Lower leg skin (tissue), 4 donors: Measurements from ENCODE around the gene MAFG. TPM values are rescaled to one million over a fixed set of nuclear protein-coding genes. Genes with fewer than 3 reads are reported as not detected.

Source experiments
- DNase-seq, 2 donors: peaks; one replicate each; pipeline ENCODE4 v3.0.0-alpha.2; 2019; ENCODE audit warnings: low spot score in 2 of 2
- H3K4me3 ChIP-seq: fragments of 200-600 bp; sonication (generic); 2 replicates; pipeline ENCODE4 v1.5.1; 2017; ENCODE audit warnings: mild to moderate bottlenecking, low read depth; ENCODE audit not compliant: poor library complexity, severe bottlenecking
- POLR2A ChIP-seq, 2 donors: fragments of 450-650 bp; IDR thresholded peaks; one replicate each; pipeline ENCODE4 v1.6.1; 2016 to 2017; ENCODE audit warnings: antibody characterized with exemption in 2 of 2, mild to moderate bottlenecking in 1 of 2, moderate library complexity in 1 of 2
- WGBS, 2 donors: methylation state at CpG; one replicate each; pipeline ENCODE4 v1.1.5; 2018; 5-methylcytosine and 5-hydroxymethylcytosine counted together
- intact Hi-C: fragments of 100-400 bp; cut with DNase I; formaldehyde crosslinking; loops from one replicate; pipeline ENCODE4 v1.15.0; 2023; ENCODE audit warnings: low total_unique reads
- total RNA-seq, 4 donors: library from RNA; depleted of rRNA; stranded (reverse); fragments of >200 nt; gene quantifications; one replicate each; pipeline ENCODE4 v1.1.0, GENCODE V29; 2016
- TF ChIP-seq, protein P1 (sequence below), 3 donors: fragments of 450-650 bp; IDR thresholded peaks; one replicate each; pipeline ENCODE4 v1.5.1; 2016; ENCODE audit warnings: antibody characterized with exemption in 3 of 3, mild to moderate bottlenecking in 3 of 3, moderate library complexity in 2 of 3

The MAFG gene
- total RNA-seq, 4 donors from 2014 or later = 17.4 to 23.2 (median 19.7) TPM

DNA sequence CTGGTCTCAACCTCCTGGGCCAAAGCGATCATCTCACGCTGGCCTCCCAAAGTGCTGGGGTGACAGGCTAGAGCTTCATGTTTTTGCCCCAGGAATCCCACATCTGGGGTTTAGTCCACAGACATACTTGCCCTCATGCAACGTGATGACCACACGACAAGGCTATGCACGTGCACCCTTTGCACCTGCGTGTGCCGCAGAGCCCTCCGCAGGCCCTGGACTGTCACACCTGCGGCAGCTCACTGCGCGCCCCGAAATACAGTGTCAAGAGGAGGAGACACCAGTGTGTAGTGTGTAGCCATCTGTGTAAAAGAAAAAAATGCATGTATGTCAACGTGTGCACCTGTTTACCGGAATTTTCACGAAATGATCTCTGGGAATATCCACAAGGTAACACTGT lies 23.0 kb upstream of the MAFG start:
- intact Hi-C loops = no loop called here
- no peak overlapping the region for H3K4me3 ChIP-seq
- DNase-seq = no peak
- TF ChIP-seq POLR2A (IDR thresholded peaks at IDR 0.05) = no peak
- TF ChIP-seq, protein P1, sequence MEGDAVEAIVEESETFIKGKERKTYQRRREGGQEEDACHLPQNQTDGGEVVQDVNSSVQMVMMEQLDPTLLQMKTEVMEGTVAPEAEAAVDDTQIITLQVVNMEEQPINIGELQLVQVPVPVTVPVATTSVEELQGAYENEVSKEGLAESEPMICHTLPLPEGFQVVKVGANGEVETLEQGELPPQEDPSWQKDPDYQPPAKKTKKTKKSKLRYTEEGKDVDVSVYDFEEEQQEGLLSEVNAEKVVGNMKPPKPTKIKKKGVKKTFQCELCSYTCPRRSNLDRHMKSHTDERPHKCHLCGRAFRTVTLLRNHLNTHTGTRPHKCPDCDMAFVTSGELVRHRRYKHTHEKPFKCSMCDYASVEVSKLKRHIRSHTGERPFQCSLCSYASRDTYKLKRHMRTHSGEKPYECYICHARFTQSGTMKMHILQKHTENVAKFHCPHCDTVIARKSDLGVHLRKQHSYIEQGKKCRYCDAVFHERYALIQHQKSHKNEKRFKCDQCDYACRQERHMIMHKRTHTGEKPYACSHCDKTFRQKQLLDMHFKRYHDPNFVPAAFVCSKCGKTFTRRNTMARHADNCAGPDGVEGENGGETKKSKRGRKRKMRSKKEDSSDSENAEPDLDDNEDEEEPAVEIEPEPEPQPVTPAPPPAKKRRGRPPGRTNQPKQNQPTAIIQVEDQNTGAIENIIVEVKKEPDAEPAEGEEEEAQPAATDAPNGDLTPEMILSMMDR (IDR thresholded peaks at IDR 0.05) = no peak
- 87% methylated on average over 14 to 15 of the region's 15 CpGs for WGBS, 2 donors

DNA sequence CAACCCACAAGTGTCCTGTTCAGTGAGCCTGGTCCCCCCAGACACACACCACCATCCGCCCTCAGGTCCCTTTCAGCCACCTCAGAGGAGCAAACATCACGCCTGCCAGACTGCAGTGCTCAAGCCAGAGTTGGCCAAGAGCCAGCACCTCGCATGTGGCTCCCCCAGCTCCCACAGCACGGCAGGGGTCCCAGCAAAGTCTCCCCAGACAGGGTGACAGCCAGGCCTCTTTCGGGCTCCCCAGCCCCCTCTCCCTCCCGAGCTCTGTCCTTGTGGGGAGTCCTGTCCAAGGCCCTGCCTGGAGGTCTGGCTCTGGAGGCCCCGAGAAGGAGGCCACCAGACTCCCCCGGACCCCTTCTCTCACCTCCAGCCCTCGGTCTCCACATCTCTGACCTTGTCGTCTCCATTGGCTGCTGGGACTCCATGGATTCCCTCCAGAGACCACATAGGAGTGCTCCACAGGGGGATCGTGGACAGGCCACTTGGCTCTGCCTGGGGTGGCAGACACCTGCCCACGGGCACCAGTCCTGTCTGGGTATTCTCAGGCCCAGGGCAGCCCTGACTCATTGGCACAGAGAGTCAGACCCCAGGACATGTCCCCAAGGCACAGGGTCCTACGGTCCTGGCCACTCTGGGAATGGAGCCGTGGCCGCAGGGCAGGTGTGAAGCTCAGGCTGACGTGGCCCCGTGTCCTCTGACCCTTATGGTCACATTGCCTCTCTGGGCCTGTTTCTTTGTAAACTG lies 21.3 kb upstream of the MAFG start:
- WGBS, 2 donors = 85 to 88% methylated on average over 17 of the region's 17 CpGs
- TF ChIP-seq, protein P1 (IDR thresholded peaks at IDR 0.05) = no peak
- TF ChIP-seq POLR2A (IDR thresholded peaks at IDR 0.05) = no peak
- H3K4me3 ChIP-seq = no peak overlapping the region
- no peak for DNase-seq
- intact Hi-C loops = no loop called here

DNA sequence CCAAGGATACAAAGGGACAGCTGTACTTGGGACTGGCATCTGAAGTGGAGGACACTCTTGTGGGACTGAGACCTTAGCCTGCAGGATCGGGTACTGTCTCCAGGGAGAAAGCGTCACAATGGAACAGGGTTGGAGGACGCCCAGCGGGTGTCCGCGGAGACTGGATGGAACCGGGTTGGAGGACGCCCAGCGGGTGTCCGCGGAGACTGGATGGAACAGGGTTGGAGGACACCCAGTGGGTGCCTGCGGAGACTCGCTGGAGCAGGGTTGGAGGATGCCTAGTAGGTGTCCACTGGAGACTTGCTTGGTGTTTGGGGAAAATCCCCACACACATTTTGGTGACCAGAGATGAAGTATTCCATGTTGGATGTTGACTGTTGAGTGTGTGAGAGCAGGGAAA lies 19.7 kb upstream of the MAFG start, which contains the start of gene MYADML2:
TSS of gene MYADML2 (minus strand) at position 45 of the 400 bp plus-strand sequence. CDS start 5,492 bp downstream, outside the sequence.
- TF ChIP-seq POLR2A (IDR thresholded peaks at IDR 0.05) = no peak
- TF ChIP-seq, protein P1 (IDR thresholded peaks at IDR 0.05) = no peak
- H3K4me3 ChIP-seq = no peak within 1 kb of the TSS
- DNase-seq = no peak
- intact Hi-C loops = no loop called here
- 77 to 82% methylated on average over 13 of the region's 13 CpGs for WGBS, 2 donors

DNA sequence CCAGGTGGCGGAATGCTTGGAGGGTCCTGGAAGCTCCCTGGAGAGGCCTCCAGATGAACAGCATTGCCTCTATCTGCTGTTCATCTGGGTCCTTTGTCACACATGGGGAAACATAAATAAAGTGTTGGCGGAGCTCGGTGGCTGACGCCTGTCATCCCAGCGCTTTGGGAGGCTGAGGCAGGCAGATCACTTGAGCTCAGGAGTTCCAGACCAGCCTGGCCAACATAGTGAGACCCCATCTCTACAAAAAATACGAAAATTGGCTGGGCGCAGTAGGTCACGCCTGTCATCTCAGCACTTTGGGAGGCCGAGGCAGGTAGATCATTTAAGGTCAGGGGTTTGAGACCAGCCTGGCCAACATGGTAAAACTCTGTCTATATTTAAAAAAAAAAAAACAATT lies 17.3 kb upstream of the MAFG start:
- no peak for DNase-seq
- intact Hi-C loops = no loop called here
- TF ChIP-seq, protein P1 (IDR thresholded peaks at IDR 0.05) = no peak
- TF ChIP-seq POLR2A (IDR thresholded peaks at IDR 0.05) = no peak
- no peak overlapping the region for H3K4me3 ChIP-seq
- 85 to 87% methylated on average over 9 of the region's 9 CpGs for WGBS, 2 donors

DNA sequence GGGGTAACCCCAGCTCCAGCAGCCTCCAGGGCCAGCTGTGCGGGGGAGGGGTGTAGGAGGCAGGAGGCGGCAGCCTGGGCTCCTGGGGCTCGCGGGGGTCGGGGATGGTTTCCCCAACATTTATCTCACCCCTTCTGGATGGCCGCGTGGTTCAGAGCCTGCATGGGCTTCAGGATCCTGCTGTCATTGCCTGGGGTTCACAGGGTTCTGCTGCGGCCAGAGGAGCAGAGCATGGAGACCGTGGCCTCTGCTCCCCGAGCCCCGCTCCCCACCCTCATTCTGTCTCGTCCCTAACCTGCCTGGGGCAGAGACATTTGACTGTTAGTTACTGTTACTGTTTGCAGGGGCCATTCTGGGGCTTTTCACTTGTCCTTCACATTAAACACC lies 14.6 kb upstream of the MAFG start:
- TF ChIP-seq POLR2A (IDR thresholded peaks at IDR 0.05) = no peak
- intact Hi-C loops = no loop called here
- DNase-seq = no peak
- WGBS, 2 donors = 32 to 43% methylated on average over 10 to 11 of the region's 12 CpGs
- H3K4me3 ChIP-seq = no peak overlapping the region

DNA sequence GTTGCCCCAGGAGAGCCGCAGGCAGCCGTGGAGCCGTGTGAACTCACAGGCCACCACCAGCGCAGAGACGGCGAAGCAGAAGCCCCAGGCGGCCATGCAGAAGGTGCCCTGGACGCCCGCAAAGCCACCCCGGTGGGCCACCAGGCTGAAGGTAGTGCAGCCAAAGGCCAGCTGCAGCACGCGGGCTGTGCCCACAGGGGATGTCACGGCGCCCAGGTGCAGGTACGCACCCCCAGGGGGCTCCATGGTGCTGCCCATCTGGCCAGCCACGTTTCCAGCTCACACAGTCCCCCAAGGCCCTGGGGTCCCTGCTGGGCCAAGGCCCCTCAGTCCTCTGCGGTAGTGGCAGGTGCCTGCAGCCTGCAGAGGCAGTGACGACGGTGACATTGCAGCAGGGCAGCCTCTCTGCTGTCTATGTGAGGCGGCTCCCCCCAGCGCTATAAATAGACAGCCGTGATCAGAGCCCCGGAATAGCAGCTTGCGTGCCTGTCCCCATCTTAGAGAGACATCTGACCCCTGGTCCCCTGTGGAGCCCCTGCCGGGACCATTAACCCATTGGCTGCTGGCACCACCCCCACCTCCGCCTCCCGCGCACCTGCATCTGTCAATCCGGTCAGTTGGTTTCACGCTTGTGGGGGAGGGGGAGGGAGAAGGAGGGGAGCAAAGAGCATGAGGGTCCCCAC lies 14.1 kb upstream of the MAFG start:
- no peak for TF ChIP-seq POLR2A (IDR thresholded peaks at IDR 0.05)
- TF ChIP-seq, protein P1 (IDR thresholded peaks at IDR 0.05) = no peak
- WGBS, 2 donors = 38 to 57% methylated on average over 17 to 27 of the region's 30 CpGs
- intact Hi-C loops = no loop called here
- no peak overlapping the region for H3K4me3 ChIP-seq
- DNase-seq = no peak
